RPMI8226 (cell line): ENCODE results near the gene OLIG3.

ENCODE experiments used
- DNase-seq: peaks from one replicate; pipeline ENCODE4 v3.0.0-alpha.2; 2015

Gene OLIG3

DNA sequence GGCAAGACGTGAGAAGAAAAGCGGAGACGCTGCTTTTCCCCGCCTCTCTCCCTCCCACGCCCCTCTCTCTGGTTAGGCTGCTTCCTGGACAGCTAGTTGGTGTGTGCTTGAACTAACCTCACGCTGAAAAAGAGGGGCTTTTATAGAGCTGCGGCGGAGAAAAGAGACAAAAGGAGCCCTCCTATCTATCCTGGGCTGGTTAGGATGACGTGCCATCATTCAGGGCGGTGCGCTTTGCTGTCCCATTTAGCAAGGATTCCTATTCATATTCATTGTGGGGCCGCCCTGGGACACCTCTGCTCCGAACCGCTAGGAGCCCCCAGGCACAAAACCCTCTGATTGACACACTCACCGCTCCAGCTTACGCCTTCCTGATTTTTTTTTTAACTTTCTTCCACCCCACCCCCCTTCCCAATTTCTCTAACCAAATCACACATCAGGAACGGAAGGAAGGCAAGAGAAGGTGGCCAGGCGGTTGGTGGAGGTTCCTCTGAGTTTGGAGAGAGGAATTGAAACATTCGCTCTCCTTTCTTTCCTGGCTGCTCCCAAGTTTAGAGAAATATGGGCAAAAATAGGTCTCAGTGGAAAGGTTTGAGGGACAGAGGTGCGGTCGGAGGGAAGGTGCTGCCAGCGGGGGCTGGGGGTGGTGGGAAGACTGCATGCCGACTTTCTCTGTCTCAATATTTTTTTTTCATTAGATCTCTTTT is at the start of gene OLIG3:
Gene OLIG3, minus strand, starts transcription at position 114 of the 707 bp plus-strand sequence. CDS start 224 bp downstream, outside the sequence.
- no peak for DNase-seq

DNA sequence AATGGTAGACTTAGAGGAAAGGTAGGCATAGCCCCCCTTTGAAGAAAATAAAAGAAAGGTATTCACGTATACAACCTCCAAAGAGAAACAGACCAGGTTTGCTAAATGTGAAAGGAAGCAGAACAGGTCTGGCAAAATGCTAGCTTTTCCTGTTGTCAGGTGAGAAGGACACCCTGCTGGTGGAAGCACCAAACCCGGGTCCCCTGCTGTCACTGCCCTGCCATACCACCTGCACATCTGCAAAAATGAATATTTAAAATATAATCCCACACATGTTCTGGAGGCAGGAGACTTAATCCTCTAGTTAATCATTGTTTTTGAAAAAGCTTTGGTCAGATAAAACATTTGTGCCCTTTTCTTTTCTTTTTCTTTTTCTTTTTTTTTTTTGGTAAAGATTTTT is 48.9 kb upstream of the OLIG3 start:
- DNase-seq: no peak

DNA sequence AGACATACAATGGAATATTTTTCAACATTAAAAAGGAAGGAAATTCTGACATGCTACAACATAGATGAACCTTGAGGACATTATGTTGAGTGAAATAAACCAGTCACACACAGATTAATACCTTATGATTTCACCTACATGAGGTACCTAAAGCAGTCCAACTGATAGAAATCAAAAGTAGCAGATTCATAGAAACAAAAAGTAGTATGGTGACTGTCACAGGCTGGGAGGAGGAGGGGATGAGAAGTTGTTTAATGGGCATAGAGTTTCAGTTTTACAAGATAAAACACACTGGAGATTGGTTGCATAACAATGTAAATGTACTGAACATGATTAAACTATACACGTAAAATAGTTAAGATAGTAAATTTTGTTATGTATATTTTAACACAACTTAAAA is 48.5 kb upstream of the OLIG3 start:
- DNase-seq: no peak

- no peak for DNase-seq
Measured at GRCh38 chr6:137541534-137542063, 47.4 kb upstream of the OLIG3 start.

DNA sequence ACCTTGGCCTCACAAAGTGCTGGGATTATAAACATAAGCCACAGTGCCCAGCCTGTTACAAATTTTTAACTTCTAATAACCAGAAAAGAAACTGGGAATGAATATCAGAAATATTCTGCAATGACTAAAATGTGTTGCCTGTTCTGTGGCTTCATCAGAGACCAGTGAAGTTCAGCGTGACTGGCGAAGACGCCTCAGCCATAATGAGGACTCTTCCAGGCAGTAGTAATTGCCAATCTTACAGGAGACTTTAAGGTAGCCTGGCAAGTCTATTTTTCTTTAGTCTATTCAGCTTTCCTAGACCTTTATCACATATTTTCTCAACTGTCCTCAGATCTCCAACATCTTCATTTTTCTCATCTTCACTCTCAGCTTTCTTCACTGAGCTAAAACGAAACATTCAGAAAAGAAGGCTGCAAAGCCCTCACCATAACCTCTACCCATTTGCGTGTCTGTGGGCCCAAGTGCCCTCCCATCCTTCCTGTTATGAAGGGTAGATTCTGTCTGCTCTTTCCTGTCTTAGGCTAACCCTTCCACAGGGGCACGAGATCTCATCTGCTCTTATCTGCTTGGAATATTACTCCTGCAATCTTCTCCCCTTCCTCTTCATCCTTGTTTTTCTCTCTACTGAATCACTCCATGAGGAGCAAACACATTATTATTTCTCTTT is 42.0 kb upstream of the OLIG3 start:
- DNase-seq: no peak

DNA sequence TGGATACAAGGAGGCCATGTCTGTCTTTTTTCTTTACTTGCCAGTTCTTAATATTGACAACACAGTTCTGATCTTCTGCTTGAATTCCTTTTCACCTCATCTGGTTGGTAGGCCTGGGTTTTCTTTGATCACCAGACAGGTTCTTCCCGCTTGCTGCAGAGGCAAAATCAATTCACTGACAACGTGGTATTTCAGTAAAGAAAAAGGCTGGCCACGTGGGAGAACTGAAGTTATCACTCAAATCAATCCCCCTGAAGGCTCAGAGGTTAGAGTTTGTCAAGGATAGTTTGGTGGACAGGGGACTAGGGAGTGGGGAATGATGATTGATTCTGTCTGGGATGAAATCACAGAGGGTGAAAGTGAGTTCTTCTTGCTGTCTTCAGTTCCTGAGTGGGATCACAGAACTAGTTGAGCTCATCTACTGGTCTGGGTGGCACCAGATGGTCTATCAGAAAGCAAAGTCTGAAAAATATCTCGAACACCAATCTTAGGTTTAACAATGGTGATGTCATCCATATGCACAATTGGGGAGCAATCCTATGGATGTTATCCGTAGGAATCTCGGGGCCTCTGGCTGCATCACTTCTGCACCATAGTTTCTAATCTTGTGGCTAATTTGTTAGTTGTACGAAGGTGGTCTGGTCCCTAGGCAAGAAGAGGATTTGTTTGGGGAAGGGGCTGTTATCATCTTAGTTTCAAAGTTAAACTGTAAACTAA is 37.3 kb upstream of the OLIG3 start:
- no peak for DNase-seq

GRCh38 chr6:137530404-137530803 is 36.2 kb upstream of the OLIG3 start:
- no peak for DNase-seq

DNA sequence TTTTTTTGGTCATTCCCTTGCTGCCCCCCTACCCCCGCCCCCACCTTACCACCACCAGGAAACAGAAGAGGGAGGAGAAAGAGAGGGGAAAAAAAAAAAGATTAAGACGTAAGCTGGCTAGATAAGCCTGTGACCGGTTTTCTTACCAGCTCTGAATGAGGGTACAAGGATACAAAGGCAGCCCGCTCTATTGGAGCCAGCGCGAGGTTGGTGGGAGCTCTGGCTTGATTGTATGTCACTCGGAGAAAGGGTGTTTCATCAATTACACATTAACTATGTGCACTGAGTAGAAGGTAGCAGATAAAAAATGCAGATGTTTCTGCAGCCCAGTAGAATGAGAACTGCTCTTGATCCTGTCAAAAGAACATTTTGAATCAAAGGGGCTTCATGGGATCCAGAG is 28.6 kb upstream of the OLIG3 start:
- DNase-seq: no peak

GRCh38 chr6:137522198-137522798 is 28.1 kb upstream of the OLIG3 start:
- no peak for DNase-seq

DNA sequence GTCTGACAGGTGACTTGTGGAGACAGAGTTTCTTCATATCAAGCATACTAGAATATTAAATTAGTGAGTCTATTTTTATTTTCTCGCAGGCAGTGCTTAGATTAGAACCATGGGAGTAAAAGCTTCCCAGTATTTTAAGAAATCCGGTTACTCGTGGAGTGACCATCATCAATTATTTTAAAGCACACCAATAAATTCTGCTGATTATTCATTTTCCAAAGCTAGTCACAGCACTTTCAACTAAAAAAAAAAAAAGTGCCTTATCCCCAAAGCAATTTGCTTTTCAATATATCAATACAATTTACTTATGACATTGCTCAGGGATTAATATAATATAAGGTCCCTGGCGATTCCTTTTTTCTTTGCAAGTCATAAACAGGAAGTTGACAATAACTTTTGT is 26.3 kb upstream of the OLIG3 start:
- DNase-seq: no peak

DNA sequence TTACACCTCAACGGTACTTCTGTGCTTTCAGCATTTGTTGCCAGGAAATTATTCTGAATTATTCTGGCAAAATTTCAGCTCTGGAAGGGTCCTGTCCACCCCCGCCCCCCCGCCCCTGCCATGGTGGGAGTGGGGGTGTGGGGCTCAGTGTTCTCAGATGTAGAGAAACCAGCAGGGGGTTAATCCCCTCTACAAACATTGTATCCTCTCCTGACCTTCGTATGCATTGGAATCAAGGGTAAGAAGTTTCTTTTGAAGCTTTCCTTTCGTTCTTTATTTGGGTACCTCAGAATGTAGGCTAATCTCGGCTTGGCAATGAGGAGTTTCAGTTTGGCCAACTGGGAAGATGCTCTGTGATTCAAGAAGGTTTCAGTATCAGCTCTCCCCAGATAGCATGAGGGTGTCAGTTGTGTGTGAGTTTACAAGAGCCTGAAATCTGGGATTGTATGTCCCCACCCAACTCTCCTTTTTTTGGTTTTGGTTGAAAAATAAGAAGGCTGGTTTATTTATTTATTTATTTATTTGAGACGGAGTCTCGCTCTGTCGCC is 25.5 kb upstream of the OLIG3 start:
- DNase-seq: no peak

DNA sequence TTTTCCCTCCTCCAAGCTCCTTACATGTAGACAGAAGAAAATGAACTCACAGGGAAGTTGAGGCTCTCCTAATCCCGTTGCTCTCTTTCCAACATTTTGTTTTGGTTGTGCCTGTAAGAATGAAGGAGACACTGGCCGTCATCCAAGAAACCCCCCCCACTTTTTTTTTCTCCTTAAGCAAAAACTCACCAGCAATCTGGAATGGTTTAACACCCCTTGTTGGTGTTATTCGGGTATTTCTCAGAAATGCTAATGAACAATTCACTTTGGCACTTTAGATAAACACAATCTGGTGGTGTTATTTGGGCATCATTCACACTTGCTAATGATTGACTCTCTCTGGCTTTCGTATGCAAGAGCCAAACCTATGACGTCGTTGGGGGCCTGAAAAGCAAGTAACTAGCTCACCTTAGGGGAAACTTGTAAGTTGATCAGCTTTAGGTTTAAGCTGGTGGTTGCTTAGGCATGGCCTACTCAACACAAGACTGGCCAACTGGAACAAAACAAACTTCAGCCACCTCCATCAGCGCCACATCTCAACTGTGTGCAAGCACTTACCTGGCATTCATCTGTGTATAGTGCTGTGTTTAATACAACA is 24.3 kb upstream of the OLIG3 start:
- DNase-seq: no peak

DNA sequence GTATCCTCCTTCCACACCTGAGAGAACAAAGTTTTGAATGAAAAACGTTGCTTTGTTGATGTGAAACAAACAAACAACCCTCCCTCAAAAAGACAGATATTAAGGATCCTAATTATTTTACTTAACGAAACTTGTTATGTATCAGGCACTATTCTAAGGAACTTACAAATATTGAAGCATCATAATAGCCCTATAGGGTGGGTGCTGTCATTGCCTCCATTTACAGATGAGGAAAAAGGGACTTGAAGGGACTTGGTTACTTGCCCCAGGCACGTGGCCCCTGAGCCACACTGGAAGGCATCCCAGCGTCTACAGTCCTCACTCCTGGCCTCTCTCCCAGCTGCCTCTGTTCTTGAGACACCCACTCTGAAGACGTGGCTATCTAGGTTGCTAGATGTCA is 20.2 kb upstream of the OLIG3 start:
- no peak for DNase-seq

- DNase-seq: no peak
Measured at GRCh38 chr6:137512757-137513605, 18.8 kb upstream of the OLIG3 start.

- no peak for DNase-seq
Measured at GRCh38 chr6:137510923-137511322, 16.7 kb upstream of the OLIG3 start.

DNA sequence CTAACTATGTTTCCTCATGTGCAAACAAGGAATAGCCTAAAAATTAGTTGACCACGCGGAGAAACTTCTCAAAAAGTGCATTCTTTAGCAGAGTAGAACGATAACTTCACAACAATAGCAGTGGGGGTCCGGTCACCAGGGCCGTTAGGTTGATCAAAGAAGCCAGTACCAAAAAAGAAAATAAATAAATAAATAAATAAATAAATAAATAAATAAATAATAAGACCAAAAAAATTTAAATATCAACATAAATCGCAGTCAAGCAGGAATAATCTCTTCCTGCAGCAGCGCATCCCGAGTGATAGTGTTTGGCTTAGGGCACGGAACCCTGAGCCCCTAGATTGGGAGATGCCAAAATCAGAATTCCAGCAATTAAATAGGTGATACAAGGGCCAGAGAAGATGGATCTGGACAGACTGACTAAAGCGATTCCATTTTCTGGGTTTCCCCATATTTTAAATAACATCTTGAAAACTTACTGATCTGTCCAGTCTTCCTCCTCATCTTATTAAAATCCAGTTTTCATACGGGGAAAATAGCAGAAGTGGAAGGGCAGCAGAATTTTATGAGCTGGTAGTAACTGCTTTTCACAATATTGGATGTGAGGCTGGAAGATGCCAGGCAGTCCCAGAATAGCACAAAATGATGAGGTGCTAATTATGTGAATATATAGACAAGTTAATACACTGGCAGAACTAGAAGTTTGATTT is 4.4 kb upstream of the OLIG3 start:
- DNase-seq: no peak

GRCh38 chr6:137497721-137498463 is 3.7 kb upstream of the OLIG3 start:
- no peak for DNase-seq

- no peak for DNase-seq
Measured at GRCh38 chr6:137496909-137497720, 2.9 kb upstream of the OLIG3 start.

- no peak for DNase-seq
Measured at GRCh38 chr6:137496368-137496767, 2.2 kb upstream of the OLIG3 start.
